HG03066 (cell line): ENCODE data around the gene PSAT1.
A peak's percentile ranks its signal among the peaks of the same experiment; 100 is the strongest.

Experiments used
- ATAC-seq: cut with Tn5 transposase; IDR thresholded peaks from one replicate; pipeline ENCODE4 v1.9.1; 2021; ENCODE audit warnings: low read depth; ENCODE audit not compliant: unreplicated experiment

PSAT1 gene

DNA sequence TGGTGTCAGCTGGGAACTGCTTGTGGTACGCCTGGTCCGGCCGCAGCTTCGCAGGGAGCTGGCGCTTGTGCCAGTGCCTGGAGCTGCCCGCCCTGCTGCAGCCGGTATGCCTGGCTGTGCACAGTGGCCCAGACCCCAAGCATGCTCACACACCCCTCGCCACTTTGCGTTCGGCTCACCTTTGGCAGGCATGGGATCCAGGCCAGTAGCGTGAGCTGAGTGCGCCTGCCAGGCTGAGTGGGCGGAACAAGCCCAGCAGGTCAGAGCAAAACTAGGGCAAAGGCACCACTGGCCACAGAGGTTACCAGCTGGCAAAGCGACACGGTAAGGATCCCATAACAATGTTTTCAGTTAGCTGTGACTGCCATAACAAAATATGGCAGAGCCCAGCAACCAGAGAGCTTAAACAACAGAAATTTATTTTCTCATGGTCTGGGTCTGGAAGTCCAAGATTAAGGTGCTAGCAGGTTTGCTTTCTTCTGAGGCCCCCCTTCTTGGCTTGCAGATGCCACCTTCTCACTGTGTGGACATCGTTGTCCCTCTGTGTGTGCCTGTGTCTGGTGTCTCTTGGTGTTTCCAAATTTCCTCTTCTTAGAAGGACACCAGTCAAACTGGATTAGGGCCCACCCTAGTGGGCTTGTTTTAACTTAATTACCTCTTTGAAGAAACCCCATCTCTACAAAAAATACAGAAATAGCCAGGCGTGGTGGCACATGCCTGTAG, 61.6 kb downstream of the PSAT1 start:
- no peak for ATAC-seq

DNA sequence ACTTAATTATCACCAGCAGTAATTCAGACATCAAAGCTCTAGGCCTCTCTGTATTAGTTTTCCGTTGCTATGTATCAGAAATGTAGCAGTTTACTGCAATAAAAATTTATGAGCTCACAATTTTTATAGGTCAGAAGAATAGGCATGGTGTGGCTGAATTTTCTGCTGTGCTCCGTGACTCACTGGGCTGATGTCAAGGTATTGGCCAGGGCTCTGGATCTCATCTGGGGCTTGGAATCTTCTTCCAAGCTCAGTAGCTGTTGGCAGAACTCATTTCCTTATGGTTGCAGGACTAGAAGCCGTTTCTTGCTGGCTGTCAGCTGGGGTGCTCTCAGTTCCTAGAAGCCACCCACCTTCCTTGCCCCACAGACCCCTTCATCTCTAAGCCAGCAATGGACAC, 66.3 kb downstream of the PSAT1 start:
- ATAC-seq: no peak

DNA sequence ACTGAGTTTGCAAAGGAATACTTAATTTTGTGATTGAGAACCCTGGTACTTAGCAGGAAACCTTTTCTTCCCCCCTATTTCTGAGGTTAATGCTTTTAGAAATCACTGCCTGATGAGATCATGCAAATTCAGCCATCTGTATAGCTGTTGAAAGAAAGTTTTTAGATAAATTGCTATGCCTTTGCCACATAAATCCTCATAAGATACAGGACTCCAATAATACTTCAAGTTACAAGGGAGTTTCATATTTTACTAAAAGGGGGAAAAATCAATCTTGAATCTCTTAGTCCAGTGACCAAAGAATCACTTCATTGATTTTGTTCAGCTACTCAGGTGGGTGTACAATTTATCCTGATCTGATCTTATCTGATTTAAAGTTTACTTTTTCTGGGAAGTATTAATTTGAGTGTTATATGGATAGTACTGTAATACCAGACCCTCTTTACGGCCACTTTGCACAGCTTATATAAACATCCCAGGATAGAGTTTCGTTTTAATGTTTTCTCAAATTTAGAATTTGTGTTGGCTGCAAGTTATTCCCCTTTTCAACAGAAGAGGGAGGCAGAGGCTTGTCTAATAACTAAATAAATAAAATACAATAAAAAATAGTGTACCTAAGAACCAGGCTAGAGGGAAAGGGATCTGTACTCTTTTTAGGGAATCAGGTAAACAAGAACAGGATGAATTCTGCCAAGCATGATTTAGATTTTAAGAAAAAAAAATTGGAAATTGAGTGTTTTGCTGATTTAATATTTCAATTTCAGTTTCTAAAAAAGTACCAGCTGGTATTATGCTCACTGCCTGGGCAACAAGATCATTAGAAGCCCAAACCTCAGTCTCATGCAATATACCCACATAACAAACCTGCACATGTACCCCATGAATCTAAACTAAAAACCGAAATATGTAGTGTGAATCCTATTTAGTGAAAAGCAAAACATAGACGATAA, 69.1 kb downstream of the PSAT1 start:
- ATAC-seq: no peak

DNA sequence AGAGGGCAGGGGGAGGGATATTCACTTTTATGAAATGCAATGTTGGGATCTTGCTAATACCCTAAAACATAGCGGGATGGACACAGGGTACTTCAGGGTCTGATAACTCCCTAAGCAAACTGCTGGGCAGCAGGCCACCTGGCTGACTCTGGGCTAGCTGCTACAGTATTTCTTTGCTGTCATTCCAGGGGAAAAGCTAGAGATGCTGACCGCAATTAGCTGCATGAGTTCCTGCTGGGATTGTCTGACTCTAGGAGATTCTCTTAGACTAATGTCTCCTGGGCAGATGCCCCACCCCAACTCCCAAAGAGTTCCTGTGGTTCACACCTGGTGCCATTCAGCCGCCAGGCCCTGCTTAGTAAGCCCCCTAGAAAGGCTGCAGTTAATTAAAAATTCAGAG, 69.9 kb downstream of the PSAT1 start:
- ATAC-seq: no peak

DNA sequence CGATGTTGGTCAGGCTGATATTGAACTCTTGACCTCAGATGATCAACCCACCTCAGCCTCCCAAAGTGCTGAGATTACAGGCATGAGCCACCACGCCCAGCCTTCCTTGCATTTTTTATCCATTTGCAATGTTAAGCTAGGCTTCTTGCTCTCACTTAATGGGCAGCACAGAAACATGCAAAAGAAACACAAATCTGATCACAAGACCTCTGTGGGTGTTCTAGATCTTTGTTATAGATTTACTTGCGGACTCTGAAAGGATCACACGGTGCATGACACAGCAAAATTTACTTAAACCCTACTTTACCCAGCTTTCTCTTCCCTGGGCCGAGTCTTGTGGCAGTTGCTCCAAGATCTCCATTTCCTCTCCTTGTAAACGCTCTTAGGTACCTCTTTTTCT, 71.3 kb downstream of the PSAT1 start:
- ATAC-seq: no peak

DNA sequence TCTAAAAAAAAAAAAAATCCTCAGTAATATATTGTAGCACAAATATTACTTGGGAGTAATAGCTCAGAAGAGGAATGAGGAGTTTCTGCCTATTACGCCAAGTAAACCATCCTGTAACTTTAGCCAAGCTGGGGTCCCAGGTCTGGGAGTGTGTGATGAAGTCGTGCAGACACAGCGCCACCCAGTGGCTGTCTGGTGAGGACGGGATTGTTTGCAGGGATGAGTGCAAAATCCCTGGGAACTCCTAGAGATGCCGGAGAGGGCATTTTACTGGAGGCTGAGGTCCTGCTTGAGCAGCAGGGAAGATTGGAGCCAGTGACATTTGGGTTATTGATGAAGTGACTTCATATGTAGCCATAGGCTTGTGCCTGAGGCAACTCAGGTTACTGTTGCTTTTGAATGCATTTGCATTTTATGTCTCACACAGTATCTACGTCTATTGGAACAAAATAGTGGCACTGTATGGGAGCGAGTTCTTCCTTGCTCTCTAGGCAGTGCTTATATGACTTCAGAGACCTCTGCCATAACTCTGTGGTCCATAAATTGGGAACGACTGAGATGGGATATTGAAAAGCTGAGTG, 72.8 kb downstream of the PSAT1 start:
- ATAC-seq: peak; percentile 61

DNA sequence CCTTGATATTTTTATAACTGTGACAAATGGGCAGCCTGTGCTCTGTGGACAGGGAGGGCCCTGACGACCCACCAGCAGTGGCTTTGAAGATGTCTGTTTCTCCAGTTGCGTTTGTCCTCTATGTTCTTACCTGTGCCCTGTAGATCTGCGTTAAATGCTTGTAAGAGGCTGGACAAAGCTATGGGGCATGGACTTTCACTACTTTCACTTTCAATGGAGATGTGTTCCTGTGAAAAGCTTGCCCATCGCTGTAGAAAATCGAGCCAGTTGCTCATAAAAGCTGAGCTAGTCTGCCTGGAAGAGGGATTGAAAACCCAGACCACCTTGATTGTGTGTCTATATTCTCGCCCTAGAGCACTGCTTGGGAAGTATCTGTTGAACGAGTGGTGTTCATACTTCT, 74.1 kb downstream of the PSAT1 start:
- ATAC-seq: no peak

DNA sequence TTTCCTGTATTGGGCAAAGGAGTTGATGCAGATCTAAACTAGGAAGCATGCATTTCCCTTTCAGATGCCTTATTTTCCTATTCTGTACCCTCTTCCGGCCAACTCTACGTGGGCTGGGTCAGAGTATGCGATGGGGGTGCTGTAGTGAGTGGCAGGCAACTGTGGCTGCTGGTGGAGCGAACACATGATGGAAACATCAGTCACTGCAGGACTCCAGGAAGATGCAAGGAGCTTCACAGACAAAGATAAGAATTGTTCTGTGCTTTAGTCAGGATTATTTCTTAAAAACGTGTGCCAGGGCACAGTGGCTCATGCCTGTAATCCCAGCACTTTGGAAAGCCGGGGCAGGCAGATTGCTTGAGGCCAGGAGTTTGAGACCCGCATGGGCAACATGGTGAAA, 75.1 kb downstream of the PSAT1 start:
- ATAC-seq: no peak
